Measurements from ENCODE around the gene SLC7A7.

SLC7A7 gene

DNA sequence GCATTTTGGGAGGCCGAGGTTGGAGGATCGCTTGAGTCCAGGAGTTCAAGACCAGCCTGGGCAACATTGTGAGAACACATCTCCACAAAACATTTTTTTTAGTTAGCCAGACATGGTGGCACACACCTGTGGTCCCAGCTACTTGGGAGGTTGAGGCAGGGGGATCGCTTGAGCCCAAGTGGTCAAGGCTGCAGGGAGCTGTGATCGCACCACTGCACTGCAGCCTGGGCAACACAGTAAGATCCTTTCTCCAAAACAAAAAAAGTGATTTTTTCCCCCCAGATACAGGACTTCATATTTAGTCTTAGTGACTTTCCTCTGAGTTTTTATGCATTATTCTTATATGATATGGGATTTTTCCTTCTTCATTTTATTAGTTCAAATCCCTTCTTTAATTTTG lies 28.6 kb downstream of the SLC7A7 start:
- H3K79me1 ChIP-seq (ENCODE audit: low read length), result peaks cover 7% of the 10 kb centered on the region
- no CpG with 5 or more reads among the region's 4 CpGs for WGBS (ENCODE audit: extremely low coverage, insufficient coverage, insufficient read length)

GRCh38 chr14:22781301-22781991 lies 33.8 kb downstream of the SLC7A7 start:
- Histone ChIP-seq H3K9ac (ENCODE audit: low read length) (no peak overlapping the region), H3K14ac (ENCODE audit: low read length) (peak overlapping the region; percentile 76), H2AFZ (ENCODE audit: insufficient read depth, low read length, poor library complexity) (no peak overlapping the region), H3K27me3 (ENCODE audit: insufficient read depth, low read length) (no peaks in the 10 kb centered on the region), H2AK5ac (ENCODE audit: low read length) (peak overlapping the region; percentile 96), H4K12ac (ENCODE audit: low read depth, low read length) (peak overlapping the region; percentile 16), H3K79me2 (ENCODE audit: control insufficient read depth, insufficient read depth, low read length, poor library complexity) (peaks cover 2% of the 10 kb centered on the region), H3K4me3 (ENCODE audit: low read depth, low read length) (no peak overlapping the region), H3K79me1 (ENCODE audit: low read length) (peaks cover 8% of the 10 kb centered on the region), H4K91ac (ENCODE audit: low read depth, low read length) (peak overlapping the region; percentile 70), H4K8ac (ENCODE audit: low read depth, low read length) (peak overlapping the region; percentile 14), H2BK12ac (ENCODE audit: low read length) (peak overlapping the region; percentile 93), H3K18ac (ENCODE audit: low read length) (peak overlapping the region; percentile 51), H2BK5ac (ENCODE audit: low read depth, low read length, poor library complexity) (peak overlapping the region; percentile 70), H3K4me1 (ENCODE audit: control insufficient read depth in 1 of 2, insufficient read depth in 2 of 2, low read length in 2 of 2) (peaks cover 14 to 21% of the 10 kb centered on the region in 2 experiments), H3K27ac (ENCODE audit: low read depth, low read length) (peak overlapping the region; percentile 32), H3K9me3 (ENCODE audit: insufficient read depth, low read depth, low read length) (no peaks in the 10 kb centered on the region), H2BK120ac (ENCODE audit: insufficient read depth, low read length, poor library complexity) (peak overlapping the region; percentile 70), H3K4me2 (ENCODE audit: low read length) (no peak overlapping the region), H3K23ac (ENCODE audit: low read length) (no peak overlapping the region), H3K4ac (ENCODE audit: low read depth, low read length) (peak overlapping the region; percentile 43), H3K36me3 (ENCODE audit: control insufficient read depth in 1 of 2, insufficient read depth in 2 of 2, low read length in 2 of 2) (no peaks in the 10 kb centered on the region)
- no peak for DNase-seq
- no CpG with 5 or more reads among the region's 1 CpG for WGBS (ENCODE audit: extremely low coverage, insufficient coverage, insufficient read length)

More for the DNA sequence above, 28.6 kb downstream of the SLC7A7 start:
- no peak overlapping the region for H3K4me2 ChIP-seq (ENCODE audit: low read length)
- no peak overlapping the region for H3K4ac ChIP-seq (ENCODE audit: low read depth, low read length)
- H3K79me2 ChIP-seq (ENCODE audit: control insufficient read depth, insufficient read depth, low read length, poor library complexity), result no peaks in the 10 kb centered on the region
- H3K27me3 ChIP-seq (ENCODE audit: insufficient read depth, low read length), result no peaks in the 10 kb centered on the region
- H3K18ac ChIP-seq (ENCODE audit: low read length), result peak overlapping the region; percentile 38
- peak overlapping the region; percentile 48 for H2BK12ac ChIP-seq (ENCODE audit: low read length)
- no peaks in the 10 kb centered on the region for H3K9me3 ChIP-seq (ENCODE audit: insufficient read depth, low read depth, low read length)
- no peak overlapping the region for H4K12ac ChIP-seq (ENCODE audit: low read depth, low read length)
- no peak overlapping the region for H3K4me3 ChIP-seq (ENCODE audit: low read depth, low read length)
- no peaks in the 10 kb centered on the region for H3K36me3 ChIP-seq (ENCODE audit: control insufficient read depth in 1 of 2, insufficient read depth in 2 of 2, low read length in 2 of 2)
- H4K8ac ChIP-seq (ENCODE audit: low read depth, low read length), result no peak overlapping the region
- no peak overlapping the region for H3K14ac ChIP-seq (ENCODE audit: low read length)
- no peak overlapping the region for H3K9ac ChIP-seq (ENCODE audit: low read length)
- no peak for DNase-seq
- H2AK5ac ChIP-seq (ENCODE audit: low read length), result no peak overlapping the region
- H4K91ac ChIP-seq (ENCODE audit: low read depth, low read length), result peak overlapping the region; percentile 25
- H3K23ac ChIP-seq (ENCODE audit: low read length), result no peak overlapping the region
- no peak overlapping the region for H2BK120ac ChIP-seq (ENCODE audit: insufficient read depth, low read length, poor library complexity)
- H3K4me1 ChIP-seq (ENCODE audit: control insufficient read depth in 1 of 2, insufficient read depth in 2 of 2, low read length in 2 of 2), result peaks cover 3 to 20% of the 10 kb centered on the region in 2 experiments
- H2BK5ac ChIP-seq (ENCODE audit: low read depth, low read length, poor library complexity), result no peak overlapping the region
- H2AFZ ChIP-seq (ENCODE audit: insufficient read depth, low read length, poor library complexity), result no peak overlapping the region
- H3K27ac ChIP-seq (ENCODE audit: low read depth, low read length), result no peak overlapping the region

DNA sequence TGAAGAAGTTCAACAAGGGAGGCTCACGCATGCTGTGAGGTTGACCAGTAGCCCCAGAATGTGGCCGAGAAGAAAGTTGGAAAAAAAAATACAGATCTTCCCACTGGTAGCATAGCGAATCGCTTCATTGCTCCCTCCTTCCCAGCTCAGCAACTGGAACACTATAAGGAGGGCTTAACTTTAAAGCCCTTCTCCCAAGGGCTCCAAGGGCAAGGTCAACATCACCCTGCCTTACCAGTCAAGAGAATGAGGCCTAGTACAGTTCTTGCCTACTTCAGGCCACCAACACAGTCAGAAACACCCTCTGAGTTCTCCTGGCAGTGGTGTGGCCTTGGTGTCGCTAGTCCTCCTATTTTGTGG lies 34.3 kb downstream of the SLC7A7 start:
- Histone ChIP-seq H3K14ac (ENCODE audit: low read length) (peak overlapping the region; percentile 76), H3K27me3 (ENCODE audit: insufficient read depth, low read length) (no peaks in the 10 kb centered on the region), H3K18ac (ENCODE audit: low read length) (peak overlapping the region; percentile 51), H2BK5ac (ENCODE audit: low read depth, low read length, poor library complexity) (peak overlapping the region; percentile 70), H3K9me3 (ENCODE audit: insufficient read depth, low read depth, low read length) (no peaks in the 10 kb centered on the region), H3K4me3 (ENCODE audit: low read depth, low read length) (no peak overlapping the region), H2BK120ac (ENCODE audit: insufficient read depth, low read length, poor library complexity) (peak overlapping the region; percentile 70), H3K23ac (ENCODE audit: low read length) (no peak overlapping the region), H3K4me2 (ENCODE audit: low read length) (no peak overlapping the region), H3K9ac (ENCODE audit: low read length) (no peak overlapping the region), H3K79me2 (ENCODE audit: control insufficient read depth, insufficient read depth, low read length, poor library complexity) (peaks cover 2% of the 10 kb centered on the region), H4K91ac (ENCODE audit: low read depth, low read length) (peak overlapping the region; percentile 70), H3K36me3 (ENCODE audit: control insufficient read depth in 1 of 2, insufficient read depth in 2 of 2, low read length in 2 of 2) (no peaks in the 10 kb centered on the region), H2AFZ (ENCODE audit: insufficient read depth, low read length, poor library complexity) (no peak overlapping the region), H3K27ac (ENCODE audit: low read depth, low read length) (peak overlapping the region; percentile 32), H3K79me1 (ENCODE audit: low read length) (peaks cover 8% of the 10 kb centered on the region), H3K4ac (ENCODE audit: low read depth, low read length) (peak overlapping the region; percentile 43), H4K12ac (ENCODE audit: low read depth, low read length) (peak overlapping the region; percentile 16), H2BK12ac (ENCODE audit: low read length) (peak overlapping the region; percentile 93), H3K4me1 (ENCODE audit: control insufficient read depth in 1 of 2, insufficient read depth in 2 of 2, low read length in 2 of 2) (peaks cover 14 to 21% of the 10 kb centered on the region in 2 experiments), H4K8ac (ENCODE audit: low read depth, low read length) (peak overlapping the region; percentile 14), H2AK5ac (ENCODE audit: low read length) (peak overlapping the region; percentile 96)
- WGBS (ENCODE audit: extremely low coverage, insufficient coverage, insufficient read length), result no CpG with 5 or more reads among the region's 5 CpGs
- DNase-seq, result no peak

DNA sequence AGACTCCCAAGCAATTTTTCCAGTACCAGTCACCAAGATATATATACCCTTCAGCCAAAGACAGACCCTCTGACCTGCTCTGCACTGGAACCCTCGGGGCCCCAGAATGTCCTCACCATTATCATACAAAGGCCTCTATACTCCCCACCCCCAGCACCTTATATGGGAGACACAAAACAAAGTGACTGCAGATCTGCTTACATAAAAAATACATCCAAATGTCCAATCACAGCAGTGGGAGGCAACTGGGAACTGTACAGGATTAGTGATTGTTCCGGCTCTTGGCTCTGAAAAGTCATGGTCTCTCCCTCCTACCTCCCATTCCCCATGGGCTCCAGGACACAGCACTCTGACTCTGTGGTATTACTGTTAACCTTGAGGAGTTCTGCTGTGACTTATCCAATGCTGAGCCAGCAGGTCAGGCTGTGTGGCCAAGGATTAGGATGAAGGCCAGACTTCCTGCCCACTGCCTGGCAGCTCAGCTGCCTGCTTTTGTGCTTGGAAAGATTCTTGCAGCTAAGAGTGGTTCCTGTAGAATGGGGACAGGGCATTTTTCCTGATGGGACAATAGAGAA lies 35.0 kb downstream of the SLC7A7 start:
- Histone ChIP-seq H3K4ac (ENCODE audit: low read depth, low read length) (no peak overlapping the region), H4K12ac (ENCODE audit: low read depth, low read length) (no peak overlapping the region), H4K8ac (ENCODE audit: low read depth, low read length) (peak overlapping the region; percentile 16), H3K14ac (ENCODE audit: low read length) (no peak overlapping the region), H2BK5ac (ENCODE audit: low read depth, low read length, poor library complexity) (no peak overlapping the region), H3K79me2 (ENCODE audit: control insufficient read depth, insufficient read depth, low read length, poor library complexity) (peaks cover 2% of the 10 kb centered on the region), H3K4me2 (ENCODE audit: low read length) (no peak overlapping the region), H3K36me3 (ENCODE audit: control insufficient read depth in 1 of 2, insufficient read depth in 2 of 2, low read length in 2 of 2) (peaks cover 2 to 5% of the 10 kb centered on the region in 2 experiments), H3K18ac (ENCODE audit: low read length) (peak overlapping the region; percentile 4), H3K27me3 (ENCODE audit: insufficient read depth, low read length) (no peaks in the 10 kb centered on the region), H3K4me1 (ENCODE audit: control insufficient read depth in 1 of 2, insufficient read depth in 2 of 2, low read length in 2 of 2) (peaks cover 14 to 21% of the 10 kb centered on the region in 2 experiments), H2BK120ac (ENCODE audit: insufficient read depth, low read length, poor library complexity) (no peak overlapping the region), H2AK5ac (ENCODE audit: low read length) (no peak overlapping the region), H3K9me3 (ENCODE audit: insufficient read depth, low read depth, low read length) (no peaks in the 10 kb centered on the region), H3K27ac (ENCODE audit: low read depth, low read length) (peak overlapping the region; percentile 23), H2BK12ac (ENCODE audit: low read length) (peak overlapping the region; percentile 69), H3K9ac (ENCODE audit: low read length) (no peak overlapping the region), H3K79me1 (ENCODE audit: low read length) (peaks cover 8% of the 10 kb centered on the region), H4K91ac (ENCODE audit: low read depth, low read length) (no peak overlapping the region), H3K4me3 (ENCODE audit: low read depth, low read length) (no peak overlapping the region), H3K23ac (ENCODE audit: low read length) (no peak overlapping the region), H2AFZ (ENCODE audit: insufficient read depth, low read length, poor library complexity) (no peak overlapping the region)
- no CpG with 5 or more reads among the region's 2 CpGs for WGBS (ENCODE audit: extremely low coverage, insufficient coverage, insufficient read length)
- no peak for DNase-seq

Data from trophoblast cell (in vitro differentiated cells and primary cell).